Thyroid gland (tissue), 4 donors: Measurements from ENCODE around the gene IRS2.

Experiments
- CTCF ChIP-seq, 6 experiments: fragments of 200-600 bp in 3 of 6; fragments of 450-650 bp in 3 of 6; sonication (generic) in 3 of 6; IDR thresholded peaks; one replicate each; pipeline ENCODE4 v1.5.1; 2016 to 2019; ENCODE audit warnings: antibody characterized with exemption in 6 of 6, mild to moderate bottlenecking in 2 of 6, inconsistent platforms in 1 of 6, moderate library complexity in 1 of 6
- POLR2A ChIP-seq, 2 donors: fragments of 450-650 bp; IDR thresholded peaks; one replicate each; pipeline ENCODE4 v1.6.1; 2017; ENCODE audit warnings: antibody characterized with exemption in 2 of 2, mild to moderate bottlenecking in 2 of 2, moderate library complexity in 1 of 2

DNA sequence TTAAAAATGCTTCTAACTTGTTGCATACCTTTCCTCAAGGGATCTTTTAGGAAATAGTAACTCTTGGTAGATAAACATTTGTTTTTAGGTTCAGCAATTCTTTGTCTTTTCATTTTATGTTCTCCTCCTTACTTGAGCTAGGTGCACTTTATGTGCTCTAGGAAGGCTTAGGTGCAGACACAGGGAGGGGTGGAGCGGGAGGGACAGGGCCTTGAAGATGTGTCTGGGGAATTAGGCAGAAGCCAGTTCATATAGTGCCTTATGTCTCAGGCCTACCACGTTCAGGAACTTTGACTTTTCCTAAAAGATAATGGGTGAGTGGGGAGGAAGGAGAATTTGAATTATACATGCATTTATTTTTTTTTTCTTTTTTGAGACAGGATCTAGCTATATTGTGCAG, 37.7 kb downstream of the IRS2 start:
- TF ChIP-seq CTCF (IDR thresholded peaks at IDR 0.05) = no peak
- no peak for TF ChIP-seq POLR2A (IDR thresholded peaks at IDR 0.05)
